Measurements from ENCODE around the gene PCK2.

Gene PCK2

GRCh38 chr14:24077086-24077485 is 17.0 kb upstream of the PCK2 start:
- no peak for FAIRE-seq

- no peak for FAIRE-seq
Observed at GRCh38 chr14:24078146-24078545, 16.0 kb upstream of the PCK2 start.

GRCh38 chr14:24079491-24080141 is 14.5 kb upstream of the PCK2 start:
- no peak for FAIRE-seq

GRCh38 chr14:24080142-24080530 is 14.0 kb upstream of the PCK2 start:
- FAIRE-seq: no peak

- FAIRE-seq: no peak
Observed at GRCh38 chr14:24080888-24081738, 13.0 kb upstream of the PCK2 start.

GRCh38 chr14:24081739-24082211 is 12.3 kb upstream of the PCK2 start:
- FAIRE-seq: no peak

GRCh38 chr14:24082411-24083080 is 11.6 kb upstream of the PCK2 start:
- no peak for FAIRE-seq

GRCh38 chr14:24083462-24083861 is 10.6 kb upstream of the PCK2 start:
- no peak for FAIRE-seq

- no peak for FAIRE-seq
Observed at GRCh38 chr14:24084440-24084839, 9.7 kb upstream of the PCK2 start.

GRCh38 chr14:24085215-24085614 is 8.9 kb upstream of the PCK2 start:
- no peak for FAIRE-seq

- FAIRE-seq: no peak
Observed at GRCh38 chr14:24086193-24086955, 7.7 kb upstream of the PCK2 start.

- FAIRE-seq: no peak
Observed at GRCh38 chr14:24087004-24087403, 7.1 kb upstream of the PCK2 start.

- FAIRE-seq: no peak
Observed at GRCh38 chr14:24088095-24088494, 6.0 kb upstream of the PCK2 start.

GRCh38 chr14:24089890-24090289 is 4.2 kb upstream of the PCK2 start:
- FAIRE-seq: no peak

- FAIRE-seq: no peak
Observed at GRCh38 chr14:24092110-24092504, 2.0 kb upstream of the PCK2 start.

GRCh38 chr14:24092505-24093206 is 1.5 kb upstream of the PCK2 start:
- no peak for FAIRE-seq

- FAIRE-seq: no peak
Observed at GRCh38 chr14:24093207-24093900, 757 bp upstream of the PCK2 start.

- FAIRE-seq: no peak
Observed at GRCh38 chr14:24094841-24095270, 745 bp downstream of the PCK2 start.

GRCh38 chr14:24095271-24096068 is 1.4 kb downstream of the PCK2 start:
- no peak for FAIRE-seq

- FAIRE-seq: no peak
Observed at GRCh38 chr14:24096545-24097181, 2.6 kb downstream of the PCK2 start.
